HepG2 (cell line): ENCODE measurements around the gene CTNNA2. TPM values are rescaled to one million over a fixed set of nuclear protein-coding genes. Genes with fewer than 3 reads are reported as not detected.

Source experiments
- ATAC-seq: fragments of 200-7000 bp; cut with Tn5 transposase; 3 replicates; pipeline ENCODE4 v1.9.1; 2020; ENCODE audit warnings: mild to moderate bottlenecking, moderate library complexity
- BruUV-seq: library from RNA; stranded (reverse); fragments of 400-500 nt; replicated peaks from 2 replicates; lab custom pipeline; 2021; lab: Mats Ljungman, UMichigan
- CTCF ChIA-PET: fragments of 300-600 bp; formaldehyde crosslinking; extraction: SDS; loops from one replicate; lab custom pipeline; 2021; ENCODE audit warnings: low total read pairs, inconsistent platforms, low intra/inter-chr PET ratio; lab: Yijun Ruan, JAX
- POLR2A ChIA-PET: fragments of 350-600 bp; sonication (Branson Sonifier 250); formaldehyde crosslinking; loops from one replicate; lab custom pipeline; 2020; ENCODE audit warnings: antibody characterized with exemption, inconsistent platforms; lab: Yijun Ruan, JAX
- DNase-seq: peaks from one replicate; pipeline ENCODE4 v3.0.0-alpha.2; 2015; ENCODE audit warnings: low spot score
- FAIRE-seq: peaks from 3 replicates; lab custom pipeline; 2011; peaks lifted over from hg19 to GRCh38; lab: Jason Lieb, UNC
- H2AFZ ChIP-seq: one replicate; pipeline ENCODE4 v1.6.1; 2011; ENCODE audit warnings: low read length, inconsistent platforms
- H3K27ac ChIP-seq: fragments of 300-600 bp; 3 replicates; pipeline ENCODE4 v1.8.0; 2011; ENCODE audit warnings: mixed run types, mild to moderate bottlenecking, mixed read lengths, low read length, inconsistent platforms; ENCODE audit not compliant: insufficient read depth; ENCODE audit errors: extremely low read length
- H3K27me3 ChIP-seq, 2 experiments: fragments of 200-600 bp in 1 of 2; 2 replicates in 1 of 2; 3 replicates in 1 of 2; pipeline versions ENCODE4 v1.6.0 to v1.8.0; 2011; ENCODE audit warnings: low read length in 2 of 2, mild to moderate bottlenecking in 2 of 2, moderate library complexity in 2 of 2, inconsistent platforms in 1 of 2; ENCODE audit not compliant: insufficient read depth in 2 of 2, control insufficient read depth in 1 of 2
- H3K36me3 ChIP-seq, 2 experiments: fragments of 200-600 bp in 1 of 2; replicated peaks in 1 of 2; 2 replicates in 1 of 2; 3 replicates in 1 of 2; pipeline versions ENCODE4 v1.5.1 to v1.8.0; 2011; ENCODE audit warnings: low read length in 2 of 2, inconsistent platforms in 1 of 2; ENCODE audit not compliant: insufficient read depth in 2 of 2, control insufficient read depth in 1 of 2
- H3K4me1 ChIP-seq: 2 replicates; pipeline ENCODE4 v1.5.1; 2012; ENCODE audit warnings: low read length, inconsistent platforms; ENCODE audit not compliant: insufficient read depth
- H3K4me2 ChIP-seq: 2 replicates; pipeline ENCODE4 v1.6.0; 2011; ENCODE audit warnings: low read depth, low read length, inconsistent platforms
- H3K4me3 ChIP-seq, 3 experiments: fragments of 200-600 bp in 1 of 3; sonication (generic), shearing (Covaris generic) in 1 of 3; replicated peaks in 1 of 3; 2 replicates each; pipeline ENCODE4 v1.5.1; 2011 to 2016; ENCODE audit warnings: low read length in 3 of 3, inconsistent platforms in 2 of 3, low read depth in 2 of 3, mild to moderate bottlenecking in 2 of 3, control low read depth in 1 of 3, mixed read lengths in 1 of 3; ENCODE audit not compliant: insufficient read depth in 1 of 3
- H3K79me2 ChIP-seq: one replicate; pipeline ENCODE4 v1.6.1; 2011; ENCODE audit warnings: low read length, inconsistent platforms; ENCODE audit not compliant: insufficient read depth
- H3K9ac ChIP-seq: 2 replicates; pipeline ENCODE4 v1.6.0; 2011; ENCODE audit warnings: mild to moderate bottlenecking, low read depth, low read length, inconsistent platforms; ENCODE audit not compliant: insufficient read depth
- H3K9me3 ChIP-seq: 2 replicates; pipeline ENCODE4 v1.5.1; 2012; ENCODE audit warnings: mild to moderate bottlenecking, low read length
- H4K20me1 ChIP-seq: 2 replicates; pipeline ENCODE4 v1.6.0; 2011; ENCODE audit warnings: inconsistent platforms, mild to moderate bottlenecking, low read length, moderate library complexity; ENCODE audit not compliant: insufficient read depth
- FOSL2 ChIP-seq: sonication (generic); formaldehyde crosslinking; IDR thresholded peaks from 2 replicates; pipeline ENCODE4 v1.4.0; 2020; ENCODE audit warnings: missing genetic modification reagents
- FOXK2 ChIP-seq: fragments of 450-650 bp; IDR thresholded peaks from 2 replicates; pipeline ENCODE4 v1.6.1; 2016
- KLF13 ChIP-seq: sonication (generic); formaldehyde crosslinking; IDR thresholded peaks from 2 replicates; pipeline ENCODE4 v1.4.0; 2020; ENCODE audit warnings: mild to moderate bottlenecking, missing genetic modification reagents
- NFIB ChIP-seq: sonication (generic); formaldehyde crosslinking; IDR thresholded peaks from 2 replicates; pipeline ENCODE4 v1.9.0; 2021; ENCODE audit warnings: missing genetic modification reagents, mild to moderate bottlenecking, borderline replicate concordance
- NRL ChIP-seq: sonication (generic); formaldehyde crosslinking; IDR thresholded peaks from 2 replicates; pipeline ENCODE4 v1.5.0; 2020; ENCODE audit warnings: missing genetic modification reagents, mild to moderate bottlenecking, moderate library complexity, borderline replicate concordance
- WGBS: methylation state at CpG from one replicate; pipeline ENCODE4 v1.1.6; 2017; ENCODE audit warnings: low lambda C conversion rate; 5-methylcytosine and 5-hydroxymethylcytosine counted together
- in situ Hi-C: cut with HindIII; loops from 2 replicates; pipeline ENCODE4 v1.10.0; 2017; ENCODE audit warnings: low pct_unique_long_range_greater_than_20kb; ENCODE audit not compliant: extremely low pct_ligation_motif_present
- intact Hi-C: fragments of 100-400 bp; cut with micrococcal nuclease; formaldehyde crosslinking; loops from one replicate; pipeline ENCODE4 v1.10.0; 2022; ENCODE audit not compliant: unreplicated experiment
- polyA plus RNA-seq, 8 experiments: library from polyadenylated mRNA; depleted of rRNA in 3 of 8; stranded (reverse) in 7 of 8; unstranded in 1 of 8; fragments of >200 nt; fragmentation: Illumina TruSeq in 4 of 8; extraction: Trizol in 4 of 8; gene quantifications; 2 replicates each; pipeline versions ENCODE4 v1.2.1 to v1.2.3, GENCODE V29; 2011 to 2016; ENCODE audit warnings: low read depth in 4 of 8, missing spikeins in 1 of 8, mixed read lengths in 1 of 8; ENCODE audit not compliant: insufficient read depth in 1 of 8
- total RNA-seq, 5 experiments: library from RNA; depleted of rRNA; stranded (reverse); fragments of >200 nt; fragmentation: Illumina TruSeq; extraction: Trizol; gene quantifications; 2 replicates each; pipeline ENCODE4 v1.2.3, GENCODE V29; 2016; ENCODE audit warnings: low read depth in 1 of 5
- TF ChIP-seq, protein P1 (sequence below): sonication (generic); formaldehyde crosslinking; IDR thresholded peaks from 2 replicates; pipeline ENCODE4 v1.4.0; 2020; ENCODE audit warnings: mild to moderate bottlenecking, missing genetic modification reagents, borderline replicate concordance
- TF ChIP-seq, protein P2 (sequence below): sonication (generic); formaldehyde crosslinking; IDR thresholded peaks from 2 replicates; pipeline ENCODE4 v1.4.0; 2020; ENCODE audit warnings: missing genetic modification reagents, borderline replicate concordance

The CTNNA2 gene
- total and polyA plus RNA-seq, 2 of the 13 experiments (the other 11 are each of a cell fraction or from before 2014, with no cell fraction given), result not detected

DNA sequence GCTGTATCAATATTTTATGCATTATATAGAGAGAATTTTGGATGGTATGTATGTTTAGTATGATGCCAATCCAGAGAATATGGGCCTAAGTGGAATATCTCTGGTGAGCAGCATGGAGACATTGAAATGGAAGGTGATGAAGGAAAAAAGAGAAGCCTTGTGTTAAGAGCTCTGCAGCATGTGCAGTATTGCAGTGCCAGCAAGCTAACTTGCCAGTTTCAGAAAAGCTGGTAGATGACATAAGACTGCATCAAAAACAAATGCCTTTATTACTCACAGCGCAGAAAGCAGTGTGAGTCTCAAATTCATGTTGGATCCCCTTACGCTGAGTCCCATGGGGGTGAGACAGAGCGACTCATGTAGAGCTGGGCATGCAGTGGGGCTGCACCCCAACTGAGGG, 280.2 kb downstream of the CTNNA2 start:
- in situ Hi-C loops (no loop called here), intact Hi-C loops (no loop called here)
- Histone ChIP-seq H2AFZ (no peak overlapping the region), H3K79me2 (no peaks in the 10 kb centered on the region), H3K9ac (no peak overlapping the region), H3K27ac (no peak overlapping the region), H3K4me1 (no peaks in the 10 kb centered on the region), H3K4me3 (no peak overlapping the region), H3K9me3 (no peaks in the 10 kb centered on the region), H3K36me3 (no peaks in the 10 kb centered on the region), H3K27me3 (no peaks in the 10 kb centered on the region), H4K20me1 (no peaks in the 10 kb centered on the region), H3K4me2 (no peak overlapping the region)
- ATAC-seq, result no peak
- no peak for TF ChIP-seq NFIB (CRISPR knock-in tag)
- TF ChIP-seq, protein P1, sequence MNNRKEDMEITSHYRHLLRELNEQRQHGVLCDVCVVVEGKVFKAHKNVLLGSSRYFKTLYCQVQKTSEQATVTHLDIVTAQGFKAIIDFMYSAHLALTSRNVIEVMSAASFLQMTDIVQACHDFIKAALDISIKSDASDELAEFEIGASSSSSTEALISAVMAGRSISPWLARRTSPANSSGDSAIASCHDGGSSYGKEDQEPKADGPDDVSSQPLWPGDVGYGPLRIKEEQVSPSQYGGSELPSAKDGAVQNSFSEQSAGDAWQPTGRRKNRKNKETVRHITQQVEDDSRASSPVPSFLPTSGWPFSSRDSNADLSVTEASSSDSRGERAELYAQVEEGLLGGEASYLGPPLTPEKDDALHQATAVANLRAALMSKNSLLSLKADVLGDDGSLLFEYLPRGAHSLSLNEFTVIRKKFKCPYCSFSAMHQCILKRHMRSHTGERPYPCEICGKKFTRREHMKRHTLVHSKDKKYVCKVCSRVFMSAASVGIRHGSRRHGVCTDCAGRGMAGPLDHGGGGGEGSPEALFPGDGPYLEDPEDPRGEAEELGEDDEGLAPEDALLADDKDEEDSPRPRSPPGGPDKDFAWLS, result no peak
- TF ChIP-seq FOSL2, result no peak
- TF ChIP-seq NRL, result no peak
- TF ChIP-seq KLF13 (CRISPR knock-in tag), result no peak
- TF ChIP-seq FOXK2, result no peak
- TF ChIP-seq, protein P2, sequence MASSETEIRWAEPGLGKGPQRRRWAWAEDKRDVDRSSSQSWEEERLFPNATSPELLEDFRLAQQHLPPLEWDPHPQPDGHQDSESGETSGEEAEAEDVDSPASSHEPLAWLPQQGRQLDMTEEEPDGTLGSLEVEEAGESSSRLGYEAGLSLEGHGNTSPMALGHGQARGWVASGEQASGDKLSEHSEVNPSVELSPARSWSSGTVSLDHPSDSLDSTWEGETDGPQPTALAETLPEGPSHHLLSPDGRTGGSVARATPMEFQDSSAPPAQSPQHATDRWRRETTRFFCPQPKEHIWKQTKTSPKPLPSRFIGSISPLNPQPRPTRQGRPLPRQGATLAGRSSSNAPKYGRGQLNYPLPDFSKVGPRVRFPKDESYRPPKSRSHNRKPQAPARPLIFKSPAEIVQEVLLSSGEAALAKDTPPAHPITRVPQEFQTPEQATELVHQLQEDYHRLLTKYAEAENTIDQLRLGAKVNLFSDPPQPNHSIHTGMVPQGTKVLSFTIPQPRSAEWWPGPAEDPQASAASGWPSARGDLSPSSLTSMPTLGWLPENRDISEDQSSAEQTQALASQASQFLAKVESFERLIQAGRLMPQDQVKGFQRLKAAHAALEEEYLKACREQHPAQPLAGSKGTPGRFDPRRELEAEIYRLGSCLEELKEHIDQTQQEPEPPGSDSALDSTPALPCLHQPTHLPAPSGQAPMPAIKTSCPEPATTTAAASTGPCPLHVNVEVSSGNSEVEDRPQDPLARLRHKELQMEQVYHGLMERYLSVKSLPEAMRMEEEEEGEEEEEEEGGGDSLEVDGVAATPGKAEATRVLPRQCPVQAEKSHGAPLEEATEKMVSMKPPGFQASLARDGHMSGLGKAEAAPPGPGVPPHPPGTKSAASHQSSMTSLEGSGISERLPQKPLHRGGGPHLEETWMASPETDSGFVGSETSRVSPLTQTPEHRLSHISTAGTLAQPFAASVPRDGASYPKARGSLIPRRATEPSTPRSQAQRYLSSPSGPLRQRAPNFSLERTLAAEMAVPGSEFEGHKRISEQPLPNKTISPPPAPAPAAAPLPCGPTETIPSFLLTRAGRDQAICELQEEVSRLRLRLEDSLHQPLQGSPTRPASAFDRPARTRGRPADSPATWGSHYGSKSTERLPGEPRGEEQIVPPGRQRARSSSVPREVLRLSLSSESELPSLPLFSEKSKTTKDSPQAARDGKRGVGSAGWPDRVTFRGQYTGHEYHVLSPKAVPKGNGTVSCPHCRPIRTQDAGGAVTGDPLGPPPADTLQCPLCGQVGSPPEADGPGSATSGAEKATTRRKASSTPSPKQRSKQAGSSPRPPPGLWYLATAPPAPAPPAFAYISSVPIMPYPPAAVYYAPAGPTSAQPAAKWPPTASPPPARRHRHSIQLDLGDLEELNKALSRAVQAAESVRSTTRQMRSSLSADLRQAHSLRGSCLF (CRISPR knock-in tag), result no peak
- 28% methylated on average over 2 of the region's 3 CpGs for WGBS
- no peak for DNase-seq
- no TSS peak for BruUV-seq
- no peak for FAIRE-seq
- ChIA-PET CTCF (no interaction called here), POLR2A (no interaction called here)
